SK-N-SH treated with all-trans-retinoic acid at 6 μM for 48 hours (cell line): Measurements from ENCODE around the gene PDPR.
"Not testable (repeated sequence)": the region's sequence is repeated elsewhere in the genome, so short reads cannot be mapped to it uniquely, and the experiment has no call there.

Experiments used
- ARNTL ChIP-seq: fragments of 450-650 bp; formaldehyde crosslinking; IDR thresholded peaks from 2 replicates; pipeline ENCODE4 v1.5.0; 2020; ENCODE audit warnings: low read depth, mild to moderate bottlenecking, moderate library complexity, borderline replicate concordance
- BACH2 ChIP-seq: fragments of 250-450 bp; sonication (Bioruptor Pico); IDR thresholded peaks from 2 replicates; pipeline ENCODE4 v1.9.0; 2021; ENCODE audit warnings: mild to moderate bottlenecking, borderline replicate concordance
- GLIS3 ChIP-seq: fragments of 250-450 bp; sonication (Bioruptor Pico); IDR thresholded peaks from 2 replicates; pipeline ENCODE4 v1.5.0; 2020; ENCODE audit warnings: mild to moderate bottlenecking, moderate library complexity
- ISL1 ChIP-seq: fragments of 250-450 bp; sonication (Bioruptor Pico); IDR thresholded peaks from 2 replicates; pipeline ENCODE4 v2.1.2; 2022; ENCODE audit warnings: mild to moderate bottlenecking, moderate library complexity
- PPARA ChIP-seq: fragments of 250-450 bp; sonication (Bioruptor Pico); IDR thresholded peaks from 2 replicates; pipeline ENCODE4 v1.5.0; 2020; ENCODE audit warnings: mild to moderate bottlenecking, borderline replicate concordance
- TCF4 ChIP-seq: fragments of 250-450 bp; sonication (Bioruptor Pico); IDR thresholded peaks from 2 replicates; pipeline ENCODE4 v1.8.0; 2021; ENCODE audit warnings: mild to moderate bottlenecking, moderate library complexity, borderline replicate concordance
- ZC3H10 ChIP-seq: fragments of 250-450 bp; sonication (Bioruptor Pico); IDR thresholded peaks from 2 replicates; pipeline ENCODE4 v1.5.1; 2021; ENCODE audit warnings: mild to moderate bottlenecking, moderate library complexity
- ZFP3 ChIP-seq: fragments of 250-450 bp; sonication (Bioruptor Pico); IDR thresholded peaks from 2 replicates; pipeline ENCODE4 v1.5.0; 2020; ENCODE audit warnings: mild to moderate bottlenecking, moderate library complexity
- ZFP30 ChIP-seq: fragments of 450-650 bp; formaldehyde crosslinking; IDR thresholded peaks from 2 replicates; pipeline ENCODE4 v1.5.0; 2022; ENCODE audit warnings: mild to moderate bottlenecking, moderate library complexity
- ZNF565 ChIP-seq: fragments of 450-650 bp; formaldehyde crosslinking; conservative IDR thresholded peaks from 2 replicates; pipeline ENCODE4 v1.5.0; 2020; ENCODE audit warnings: low read depth, mild to moderate bottlenecking, moderate library complexity
- ZNF8 ChIP-seq: fragments of 450-650 bp; formaldehyde crosslinking; IDR thresholded peaks from 2 replicates; pipeline ENCODE4 v1.5.0; 2020; ENCODE audit warnings: mild to moderate bottlenecking, moderate library complexity
- TF ChIP-seq, protein P1 (sequence below): fragments of 250-450 bp; sonication (Bioruptor Pico); IDR thresholded peaks from 2 replicates; pipeline ENCODE4 v1.8.0; 2020; ENCODE audit warnings: mild to moderate bottlenecking, moderate library complexity, borderline replicate concordance

GRCh38 chr16:70204668-70205405, 90.7 kb downstream of the PDPR start:
- TF ChIP-seq ZNF8 (CRISPR knock-in tag); ZFP3 (CRISPR knock-in tag); TCF4; ARNTL (CRISPR knock-in tag); GLIS3 (CRISPR knock-in tag); ZC3H10; ZNF565; BACH2; ISL1 (CRISPR knock-in tag); PPARA (CRISPR knock-in tag); ZFP30 (CRISPR knock-in tag): not testable (repeated sequence)
- TF ChIP-seq, protein P1, sequence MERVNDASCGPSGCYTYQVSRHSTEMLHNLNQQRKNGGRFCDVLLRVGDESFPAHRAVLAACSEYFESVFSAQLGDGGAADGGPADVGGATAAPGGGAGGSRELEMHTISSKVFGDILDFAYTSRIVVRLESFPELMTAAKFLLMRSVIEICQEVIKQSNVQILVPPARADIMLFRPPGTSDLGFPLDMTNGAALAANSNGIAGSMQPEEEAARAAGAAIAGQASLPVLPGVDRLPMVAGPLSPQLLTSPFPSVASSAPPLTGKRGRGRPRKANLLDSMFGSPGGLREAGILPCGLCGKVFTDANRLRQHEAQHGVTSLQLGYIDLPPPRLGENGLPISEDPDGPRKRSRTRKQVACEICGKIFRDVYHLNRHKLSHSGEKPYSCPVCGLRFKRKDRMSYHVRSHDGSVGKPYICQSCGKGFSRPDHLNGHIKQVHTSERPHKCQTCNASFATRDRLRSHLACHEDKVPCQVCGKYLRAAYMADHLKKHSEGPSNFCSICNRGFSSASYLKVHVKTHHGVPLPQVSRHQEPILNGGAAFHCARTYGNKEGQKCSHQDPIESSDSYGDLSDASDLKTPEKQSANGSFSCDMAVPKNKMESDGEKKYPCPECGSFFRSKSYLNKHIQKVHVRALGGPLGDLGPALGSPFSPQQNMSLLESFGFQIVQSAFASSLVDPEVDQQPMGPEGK: not testable (repeated sequence)
